Sigmoid colon (tissue), 4 donors: ENCODE data around the gene PRDM16.

Source experiments
- CTCF ChIP-seq, 4 experiments: fragments of 450-650 bp in 3 of 4; fragments of 200-600 bp in 1 of 4; IDR thresholded peaks; one replicate each; pipeline ENCODE4 v1.5.1; 2016 to 2019; ENCODE audit warnings: antibody characterized with exemption in 4 of 4, mild to moderate bottlenecking in 3 of 4, moderate library complexity in 2 of 4
- EP300 ChIP-seq, 4 donors: sonication (generic); formaldehyde crosslinking; IDR thresholded peaks; one replicate each; pipeline ENCODE4 v1.6.1; 2017; ENCODE audit warnings: antibody characterized with exemption in 4 of 4
- POLR2A ChIP-seq, 2 donors: fragments of 450-650 bp; IDR thresholded peaks; one replicate each; pipeline ENCODE4 v1.6.1; 2016; ENCODE audit warnings: antibody characterized with exemption in 2 of 2, mild to moderate bottlenecking in 2 of 2, moderate library complexity in 2 of 2
- POLR2AphosphoS5 ChIP-seq, 4 donors: sonication (generic); formaldehyde crosslinking; IDR thresholded peaks; one replicate each; pipeline ENCODE4 v1.6.1; 2017; ENCODE audit warnings: antibody characterized with exemption in 4 of 4

GRCh38 chr1:3195480-3195815 is 126.4 kb downstream of the PRDM16 start:
- TF ChIP-seq CTCF (IDR thresholded peaks at IDR 0.05) (no peak), POLR2A (IDR thresholded peaks at IDR 0.05) (no peak), EP300 (IDR thresholded peaks at IDR 0.05) (no peak), POLR2AphosphoS5 (IDR thresholded peaks at IDR 0.05) (no peak)
